GM23338 (cell line): ENCODE results near the gene PLEKHG5. TPM values are rescaled to one million over a fixed set of nuclear protein-coding genes. Genes with fewer than 3 reads are reported as not detected.
A peak's percentile ranks its signal among the peaks of the same experiment; 100 is the strongest.
"Not testable (repeated sequence)": the region's sequence is repeated elsewhere in the genome, so short reads cannot be mapped to it uniquely, and the experiment has no call there.

Source experiments
- ATAC-seq: fragments of 200-7000 bp; cut with Tn5 transposase; 3 replicates; pipeline ENCODE4 v1.9.1; 2020
- DNase-seq: peaks from one replicate; pipeline ENCODE4 v3.0.0-alpha.2; 2015; ENCODE audit warnings: low spot score
- H2AFZ ChIP-seq: fragments of 200-600 bp; sonication (generic); 2 replicates; pipeline ENCODE4 v1.8.0; 2016; ENCODE audit warnings: antibody characterized with exemption, mild to moderate bottlenecking, moderate library complexity
- H3F3A ChIP-seq: fragments of 200-600 bp; sonication (generic); replicated peaks from 2 replicates; pipeline ENCODE4 v1.8.0; 2017; ENCODE audit warnings: antibody characterized with exemption, mixed run types, low read depth
- H3K27ac ChIP-seq: fragments of 200-600 bp; sonication (generic); 2 replicates; pipeline ENCODE4 v1.6.1; 2016; ENCODE audit warnings: low read depth
- H3K27me3 ChIP-seq: fragments of 200-600 bp; sonication (generic); 2 replicates; pipeline ENCODE4 v1.8.0; 2016; ENCODE audit warnings: mild to moderate bottlenecking, mixed run types, moderate library complexity; ENCODE audit not compliant: insufficient read depth
- H3K36me3 ChIP-seq: fragments of 200-600 bp; sonication (generic); 2 replicates; pipeline ENCODE4 v1.8.0; 2016; ENCODE audit warnings: mild to moderate bottlenecking; ENCODE audit not compliant: insufficient read depth
- H3K4me1 ChIP-seq: fragments of 200-600 bp; sonication (generic); 2 replicates; pipeline ENCODE4 v1.8.0; 2016; ENCODE audit warnings: mild to moderate bottlenecking, moderate library complexity; ENCODE audit not compliant: insufficient read depth
- H3K4me2 ChIP-seq: fragments of 200-600 bp; sonication (generic); 2 replicates; pipeline ENCODE4 v1.7.1; 2017; ENCODE audit warnings: mixed run types
- H3K4me3 ChIP-seq: fragments of 200-600 bp; sonication (generic); 2 replicates; pipeline ENCODE4 v1.6.1; 2016; ENCODE audit warnings: mixed run types
- H3K79me2 ChIP-seq: fragments of 200-600 bp; sonication (generic); replicated peaks from 2 replicates; pipeline ENCODE4 v1.8.0; 2017; ENCODE audit warnings: mild to moderate bottlenecking; ENCODE audit not compliant: insufficient read depth
- H3K9me2 ChIP-seq: fragments of 200-600 bp; sonication (generic); 2 replicates; pipeline ENCODE4 v1.8.0; 2017; ENCODE audit not compliant: insufficient read depth
- H4K20me1 ChIP-seq: fragments of 200-600 bp; sonication (generic); replicated peaks from 2 replicates; pipeline ENCODE4 v1.8.0; 2017; ENCODE audit warnings: mild to moderate bottlenecking; ENCODE audit not compliant: insufficient read depth
- H3K27ac Mint-ChIP-seq: 2 replicates; pipeline ENCODE4 v1.8.0; 2020; ENCODE audit warnings: inconsistent platforms, mild to moderate bottlenecking, moderate library complexity, mixed read lengths
- H3K27me3 Mint-ChIP-seq: 3 replicates; pipeline ENCODE4 v1.8.0; 2022; ENCODE audit warnings: low read depth, mild to moderate bottlenecking, moderate library complexity, mixed read lengths, inconsistent platforms; ENCODE audit not compliant: insufficient read depth, poor library complexity
- H3K36me3 Mint-ChIP-seq: 3 replicates; pipeline ENCODE4 v1.8.0; 2021; ENCODE audit warnings: low read depth, mild to moderate bottlenecking, inconsistent platforms, moderate library complexity, mixed read lengths
- H3K4me1 Mint-ChIP-seq: 3 replicates; pipeline ENCODE4 v1.8.0; 2020; ENCODE audit warnings: mild to moderate bottlenecking, inconsistent platforms, mixed read lengths
- H3K4me3 Mint-ChIP-seq: 3 replicates; pipeline ENCODE4 v1.8.0; 2021; ENCODE audit warnings: moderate library complexity, mild to moderate bottlenecking, inconsistent platforms, mixed read lengths
- H3K9me3 Mint-ChIP-seq: 3 replicates; pipeline ENCODE4 v1.8.0; 2020; ENCODE audit warnings: moderate library complexity, mild to moderate bottlenecking, inconsistent platforms, mixed read lengths
- EZH2 ChIP-seq: fragments of 200-600 bp; sonication (generic); IDR thresholded peaks from one replicate; pipeline ENCODE4 v1.8.0; 2017; ENCODE audit warnings: antibody characterized with exemption, mild to moderate bottlenecking, low read depth; ENCODE audit not compliant: unreplicated experiment
- JUNB ChIP-seq: IDR thresholded peaks from one replicate; pipeline ENCODE4 v1.6.1; 2016; ENCODE audit warnings: antibody characterized with exemption; ENCODE audit not compliant: unreplicated experiment
- POLR2AphosphoS5 ChIP-seq: IDR thresholded peaks from 2 replicates; pipeline ENCODE4 v1.6.1; 2016; ENCODE audit warnings: antibody characterized with exemption, low read depth
- ZNF331 ChIP-seq: fragments of 250-450 bp; sonication (Bioruptor Pico); IDR thresholded peaks from 2 replicates; pipeline ENCODE4 v1.5.0; 2020; ENCODE audit warnings: low read depth, mild to moderate bottlenecking, moderate library complexity
- ZNF462 ChIP-seq: fragments of 250-450 bp; sonication (Bioruptor Pico); IDR thresholded peaks from 2 replicates; pipeline ENCODE4 v1.5.0; 2020; ENCODE audit warnings: mild to moderate bottlenecking, moderate library complexity
- polyA plus RNA-seq: library from polyadenylated mRNA; unstranded; fragments of >200 nt; fragmentation: Nextera tagmentation; extraction: Ambion mirVana; gene quantifications from 2 replicates; pipeline ENCODE4 v1.2.1, GENCODE V29; 2016
- total RNA-seq: library from RNA; depleted of rRNA; stranded (reverse); fragments of >200 nt; shearing (Covaris generic); gene quantifications from 2 replicates; pipeline ENCODE4 v1.2.3, GENCODE V29; 2014
- TF ChIP-seq, protein P1 (sequence below), 2 experiments: fragments of 200-600 bp in 1 of 2; sonication (generic) in 1 of 2; conservative IDR thresholded peaks; 2 replicates each; pipeline versions ENCODE4 v1.5.1 to v1.6.1; 2016 to 2017; ENCODE audit warnings: antibody characterized with exemption in 2 of 2, low read depth in 2 of 2, mild to moderate bottlenecking in 2 of 2, moderate library complexity in 1 of 2

Gene PLEKHG5
- total and polyA plus RNA-seq, 2 experiments from 2014 or later: 9.0 to 26.4 TPM

GRCh38 chr1:6437012-6437700 is 54.3 kb downstream of the PLEKHG5 start:
- H3K4me1 ChIP-seq, H3K4me3 ChIP-seq, H3F3A ChIP-seq, H3K9me2 ChIP-seq, H3K36me3 ChIP-seq, H3K27ac Mint-ChIP-seq, H4K20me1 ChIP-seq, H3K4me2 ChIP-seq, H3K4me3 Mint-ChIP-seq, DNase-seq, ATAC-seq, H3K9me3 Mint-ChIP-seq, H3K36me3 Mint-ChIP-seq, H3K79me2 ChIP-seq, H2AFZ ChIP-seq, H3K27ac ChIP-seq: not testable (repeated sequence)
- TF ChIP-seq, protein P1, sequence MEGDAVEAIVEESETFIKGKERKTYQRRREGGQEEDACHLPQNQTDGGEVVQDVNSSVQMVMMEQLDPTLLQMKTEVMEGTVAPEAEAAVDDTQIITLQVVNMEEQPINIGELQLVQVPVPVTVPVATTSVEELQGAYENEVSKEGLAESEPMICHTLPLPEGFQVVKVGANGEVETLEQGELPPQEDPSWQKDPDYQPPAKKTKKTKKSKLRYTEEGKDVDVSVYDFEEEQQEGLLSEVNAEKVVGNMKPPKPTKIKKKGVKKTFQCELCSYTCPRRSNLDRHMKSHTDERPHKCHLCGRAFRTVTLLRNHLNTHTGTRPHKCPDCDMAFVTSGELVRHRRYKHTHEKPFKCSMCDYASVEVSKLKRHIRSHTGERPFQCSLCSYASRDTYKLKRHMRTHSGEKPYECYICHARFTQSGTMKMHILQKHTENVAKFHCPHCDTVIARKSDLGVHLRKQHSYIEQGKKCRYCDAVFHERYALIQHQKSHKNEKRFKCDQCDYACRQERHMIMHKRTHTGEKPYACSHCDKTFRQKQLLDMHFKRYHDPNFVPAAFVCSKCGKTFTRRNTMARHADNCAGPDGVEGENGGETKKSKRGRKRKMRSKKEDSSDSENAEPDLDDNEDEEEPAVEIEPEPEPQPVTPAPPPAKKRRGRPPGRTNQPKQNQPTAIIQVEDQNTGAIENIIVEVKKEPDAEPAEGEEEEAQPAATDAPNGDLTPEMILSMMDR (conservative IDR thresholded peaks at IDR 0.05; ENCODE audit: low read depth in 2 of 2): peak; percentile 14 to 35; a peak in 2 of 4 replicates
- Mint-ChIP-seq H3K27me3 (peaks cover 31% of the 10 kb centered on the region), H3K4me1 (peaks cover 13% of the 10 kb centered on the region)
- peaks cover 26% of the 10 kb centered on the region for H3K27me3 ChIP-seq

DNA sequence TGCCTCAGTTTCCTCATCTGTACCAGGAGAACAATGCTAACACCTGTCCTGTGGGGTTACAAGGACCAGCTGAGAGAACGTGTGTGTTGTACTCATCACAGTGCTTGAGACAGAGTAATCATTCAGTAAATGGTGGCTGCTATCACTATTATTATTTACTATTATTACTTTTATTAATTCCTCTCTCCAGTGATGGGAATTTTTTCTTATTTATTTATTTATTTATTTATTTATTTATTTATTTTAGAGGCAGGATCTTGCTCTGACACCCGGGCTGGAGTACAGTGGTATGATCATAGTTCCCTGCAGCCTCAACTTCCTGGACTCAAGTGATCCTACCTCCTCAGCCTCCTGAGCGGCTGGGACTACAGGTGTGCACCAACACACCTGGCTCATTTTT is 55.2 kb downstream of the PLEKHG5 start:
- H3K4me3 ChIP-seq, H2AFZ ChIP-seq, H3K9me3 Mint-ChIP-seq, H3K4me3 Mint-ChIP-seq, ATAC-seq, H3K4me1 ChIP-seq, H3K27ac Mint-ChIP-seq, H3K79me2 ChIP-seq, H3F3A ChIP-seq, H3K9me2 ChIP-seq, DNase-seq, H4K20me1 ChIP-seq, H3K36me3 ChIP-seq, H3K4me2 ChIP-seq, H3K36me3 Mint-ChIP-seq, H3K27ac ChIP-seq: not testable (repeated sequence)
- Mint-ChIP-seq H3K27me3 (peaks cover 30% of the 10 kb centered on the region), H3K4me1 (peaks cover 11% of the 10 kb centered on the region)
- H3K27me3 ChIP-seq: peaks cover 18% of the 10 kb centered on the region

DNA sequence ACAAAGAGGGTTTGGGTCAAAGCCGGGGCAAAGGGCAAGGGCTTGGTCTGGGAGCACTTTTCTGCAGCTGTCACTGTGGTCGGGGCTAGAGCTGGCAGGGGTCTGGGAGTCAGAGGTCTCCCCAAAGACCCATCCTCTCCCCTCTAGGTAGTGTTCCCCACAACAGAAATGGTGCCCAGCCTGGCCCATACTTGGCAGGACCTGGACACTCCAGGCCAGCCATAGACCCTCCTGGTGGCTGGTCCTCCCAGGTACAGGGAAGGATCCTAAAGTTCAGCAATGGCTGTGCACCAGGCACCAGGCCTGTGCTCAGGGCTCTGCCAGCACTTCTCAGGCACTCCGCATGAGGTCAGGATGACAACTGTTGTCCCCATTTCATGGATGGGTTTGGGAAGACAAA is 55.9 kb downstream of the PLEKHG5 start:
- no peak overlapping the region for H3K27ac Mint-ChIP-seq
- no peak overlapping the region for H3K4me3 Mint-ChIP-seq
- TF ChIP-seq POLR2AphosphoS5 (no peak), EZH2 (no peak), ZNF331 (CRISPR knock-in tag) (no peak), JUNB (no peak), ZNF462 (CRISPR knock-in tag) (no peak)

More for the DNA sequence above, 55.9 kb downstream of the PLEKHG5 start:
- Histone ChIP-seq H3K4me1 (no peaks in the 10 kb centered on the region), H3K9me2 (no peaks in the 10 kb centered on the region), H3K27me3 (peaks cover 13% of the 10 kb centered on the region), H3K27ac (no peak overlapping the region), H3K36me3 (no peaks in the 10 kb centered on the region), H3K79me2 (no peaks in the 10 kb centered on the region), H3F3A (no peaks in the 10 kb centered on the region), H3K4me3 (no peak overlapping the region), H2AFZ (no peak overlapping the region), H4K20me1 (no peaks in the 10 kb centered on the region), H3K4me2 (no peak overlapping the region)
- no peaks in the 10 kb centered on the region for H3K36me3 Mint-ChIP-seq
- peaks cover 13% of the 10 kb centered on the region for H3K4me1 Mint-ChIP-seq
- H3K27me3 Mint-ChIP-seq: peaks cover 29% of the 10 kb centered on the region
- DNase-seq: no peak
- H3K9me3 Mint-ChIP-seq: no peaks in the 10 kb centered on the region
- no peak for ATAC-seq
